ENCODE results near the gene LIN37.

Gene LIN37

GRCh38 chr19:35736913-35737886 is 11.2 kb upstream of the LIN37 start:
- no peak for DNase-seq

DNA sequence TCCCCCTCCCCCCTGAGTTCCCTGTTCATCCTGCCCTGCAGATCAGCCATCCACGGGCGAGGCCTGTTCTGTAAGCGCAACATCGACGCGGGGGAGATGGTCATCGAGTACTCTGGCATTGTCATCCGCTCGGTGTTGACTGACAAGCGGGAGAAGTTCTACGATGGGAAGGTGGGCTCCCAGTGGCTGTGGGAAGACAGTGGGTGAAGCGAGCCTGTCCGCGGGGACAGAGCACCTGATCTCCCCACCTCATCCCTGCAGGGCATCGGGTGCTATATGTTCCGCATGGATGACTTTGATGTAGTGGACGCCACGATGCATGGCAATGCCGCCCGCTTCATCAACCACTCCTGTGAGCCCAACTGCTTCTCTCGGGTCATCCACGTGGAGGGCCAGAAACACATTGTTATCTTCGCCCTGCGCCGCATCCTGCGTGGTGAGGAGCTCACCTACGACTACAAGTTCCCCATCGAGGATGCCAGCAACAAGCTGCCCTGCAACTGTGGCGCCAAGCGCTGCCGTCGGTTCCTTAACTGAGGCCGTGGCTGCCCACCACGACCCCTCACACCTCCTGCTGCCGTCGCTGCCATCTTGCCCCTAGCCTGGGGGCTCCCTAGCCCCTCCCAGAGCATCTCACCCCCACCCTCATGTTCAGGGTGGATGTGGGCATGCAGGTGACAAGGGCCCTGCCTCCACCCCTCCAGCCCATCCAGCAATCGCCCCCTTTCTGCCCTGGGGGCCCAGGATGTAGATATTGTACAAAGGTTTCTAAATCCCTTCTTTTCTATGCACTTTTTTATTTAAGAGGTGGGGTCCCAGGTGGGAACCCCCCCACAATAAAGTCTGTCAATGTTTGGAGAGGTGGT is 10.1 kb upstream of the LIN37 start:
- DNase-seq, result no peak

DNA sequence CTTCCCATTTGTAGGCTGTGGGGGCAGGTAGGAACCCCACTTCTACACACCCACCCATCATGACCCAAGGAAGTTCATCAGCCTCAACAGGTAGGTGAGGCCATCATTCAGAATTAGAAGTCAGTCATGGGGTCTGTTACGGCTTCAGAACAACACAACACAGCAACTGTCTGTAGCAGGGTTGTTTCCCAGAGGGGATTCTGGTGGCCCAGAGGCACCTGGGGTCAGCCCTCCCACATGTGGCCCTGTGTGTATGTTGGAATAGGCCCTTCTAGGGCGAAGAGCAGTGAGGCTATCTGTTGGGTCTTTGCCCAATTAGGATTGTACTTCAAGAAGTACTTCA is 9.5 kb upstream of the LIN37 start:
- DNase-seq, result no peak

DNA sequence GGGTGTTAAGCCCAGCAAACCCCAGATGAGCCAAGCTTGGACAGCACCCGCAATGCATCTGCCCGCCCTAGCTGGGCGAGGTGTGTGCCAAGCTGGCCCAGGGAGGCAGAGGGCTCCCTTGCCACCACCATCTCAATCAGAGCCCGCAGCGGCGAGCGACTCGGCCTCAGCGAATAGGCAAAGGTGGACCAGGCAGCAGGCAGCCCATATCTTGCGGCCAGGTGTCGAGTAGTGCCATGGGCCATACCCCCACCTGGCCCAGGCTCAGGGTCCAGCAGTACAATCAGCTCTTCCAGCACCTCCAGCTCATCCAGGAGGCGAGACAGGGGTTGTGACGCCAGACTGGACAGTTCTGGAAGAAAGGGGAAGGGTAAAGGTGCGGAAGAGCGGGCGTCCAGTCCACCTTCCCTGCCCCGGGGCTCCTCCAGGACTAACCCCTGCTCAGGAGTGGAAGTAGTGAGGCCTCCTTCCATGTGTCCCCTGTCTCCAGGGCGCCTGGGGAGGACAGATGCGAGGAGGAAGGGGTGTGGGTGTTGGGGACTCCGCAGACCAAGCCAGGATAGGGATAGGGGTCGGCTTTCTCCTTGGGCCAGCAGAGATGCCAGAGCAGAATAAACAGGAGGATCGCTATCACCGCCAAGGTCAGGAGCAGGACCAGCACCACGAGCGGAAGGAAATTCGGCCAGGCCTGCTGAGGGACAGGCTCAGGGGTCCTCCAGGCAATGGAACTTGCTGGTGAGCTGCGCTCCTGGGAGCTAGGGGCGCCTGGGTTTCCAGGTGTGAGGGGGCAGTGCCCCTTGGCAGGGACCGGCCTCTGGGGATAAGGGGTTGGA is 8.9 kb upstream of the LIN37 start:
- no peak for DNase-seq

DNA sequence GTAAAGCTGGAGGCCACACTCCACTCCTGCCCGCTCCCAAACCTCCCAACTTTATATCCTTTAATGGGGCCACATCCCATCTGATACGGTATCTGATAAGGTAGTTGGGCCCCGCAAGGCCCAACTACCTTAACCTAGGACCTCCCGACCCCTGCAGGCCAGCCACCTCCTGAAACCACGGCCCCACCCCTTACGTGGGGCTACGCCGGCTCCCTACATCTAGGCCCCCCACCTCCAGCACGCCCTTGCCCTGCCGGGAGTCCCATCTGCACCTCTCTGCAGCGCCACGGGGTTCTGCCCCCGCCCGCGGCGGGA is 8.3 kb upstream of the LIN37 start:
- DNase-seq, result no peak

GRCh38 chr19:35740423-35741202 is 7.8 kb upstream of the LIN37 start:
- DNase-seq, result peak; percentile 95

- no peak for DNase-seq
Measured at GRCh38 chr19:35741203-35741515, 7.2 kb upstream of the LIN37 start.

GRCh38 chr19:35742121-35742724 is 6.2 kb upstream of the LIN37 start, which contains the start of gene IGFLR1:
Gene IGFLR1, minus strand, starts transcription at chr19:35742452. Its CDS starts 1,272 bp downstream, at chr19:35741180.
- DNase-seq, result no peak

DNA sequence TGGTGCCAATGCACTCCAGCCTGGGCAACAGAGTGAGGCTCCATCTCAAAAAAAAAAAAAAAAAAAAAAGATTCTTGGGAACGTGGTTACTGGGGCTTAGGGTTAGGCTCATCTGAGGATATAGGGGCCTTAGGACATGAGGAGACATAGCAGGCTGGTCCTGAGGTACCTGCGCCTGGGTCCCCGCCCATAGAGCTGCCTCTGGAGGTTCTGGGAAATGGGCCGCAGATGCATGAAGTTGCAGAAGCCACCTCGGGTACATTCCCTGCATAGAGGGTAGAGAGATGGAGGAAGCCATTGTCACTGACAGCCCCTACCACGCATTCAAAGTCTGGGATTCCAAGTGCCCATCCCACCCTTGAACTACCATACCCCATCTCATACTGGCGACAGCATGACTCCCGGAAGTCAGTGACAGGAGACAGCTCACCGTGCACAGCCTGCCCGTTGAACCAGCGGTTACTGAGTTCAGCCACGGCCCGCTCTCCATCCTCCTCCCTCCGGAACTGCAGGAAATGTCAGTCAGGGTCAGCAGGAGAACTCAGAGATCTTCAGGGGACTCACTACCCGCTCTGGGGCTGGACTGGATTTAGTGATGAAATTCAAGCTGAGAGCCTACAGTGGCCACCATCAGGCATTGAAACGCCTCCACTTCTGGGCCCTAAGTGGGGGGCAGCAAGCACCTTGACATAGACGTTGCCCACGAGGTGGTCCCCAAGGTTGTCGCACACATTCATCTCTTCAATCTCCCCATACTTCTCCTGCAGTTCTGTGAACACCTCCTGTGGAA is 4.5 kb upstream of the LIN37 start:
- no peak for DNase-seq

- peak; percentile 93 for DNase-seq
Measured at GRCh38 chr19:35744430-35745327, 3.7 kb upstream of the LIN37 start.

DNA sequence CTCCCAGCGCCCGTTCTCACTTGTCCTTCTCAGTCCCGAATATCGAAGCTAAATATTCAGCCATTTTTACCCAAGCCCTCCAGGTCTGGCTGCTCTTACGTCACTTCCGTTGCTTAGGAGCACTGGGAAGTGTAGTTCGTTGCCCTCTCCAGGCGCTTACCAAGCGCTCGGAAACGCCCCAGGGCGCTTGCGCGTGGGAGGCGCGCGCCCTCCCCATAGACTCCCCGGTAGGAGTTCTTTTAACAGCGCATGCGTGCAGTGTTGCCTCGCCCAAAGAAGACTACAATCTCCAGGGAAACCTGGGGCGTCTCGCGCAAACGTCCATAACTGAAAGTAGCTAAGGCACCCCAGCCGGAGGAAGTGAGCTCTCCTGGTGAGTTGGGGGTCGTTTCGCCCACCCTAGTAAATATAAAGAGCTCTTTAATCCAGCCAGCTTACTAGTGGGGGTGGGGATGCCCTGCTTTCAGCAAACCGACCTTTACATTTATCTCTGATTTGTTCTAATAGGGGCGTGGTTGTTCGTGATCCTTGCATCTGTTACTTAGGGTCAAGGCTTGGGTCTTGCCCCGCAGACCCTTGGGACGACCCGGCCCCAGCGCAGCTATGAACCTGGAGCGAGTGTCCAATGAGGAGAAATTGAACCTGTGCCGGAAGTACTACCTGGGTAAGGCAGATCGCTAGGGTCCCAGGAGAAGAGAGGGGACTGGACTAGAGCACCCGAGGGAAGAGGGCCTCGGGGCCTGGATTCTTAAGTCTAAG is 2.9 kb upstream of the LIN37 start, which contains the start of the genes PSENEN and U2AF1L4:
TSS of gene PSENEN (plus strand) at position 324 of the 759 bp plus-strand sequence. CDS start at position 604, 280 bp downstream.
TSS of gene U2AF1L4 (minus strand) at position 91 of the 759 bp plus-strand sequence. CDS start at position 64, 27 bp downstream.
- DNase-seq, result peak; percentile 95

DNA sequence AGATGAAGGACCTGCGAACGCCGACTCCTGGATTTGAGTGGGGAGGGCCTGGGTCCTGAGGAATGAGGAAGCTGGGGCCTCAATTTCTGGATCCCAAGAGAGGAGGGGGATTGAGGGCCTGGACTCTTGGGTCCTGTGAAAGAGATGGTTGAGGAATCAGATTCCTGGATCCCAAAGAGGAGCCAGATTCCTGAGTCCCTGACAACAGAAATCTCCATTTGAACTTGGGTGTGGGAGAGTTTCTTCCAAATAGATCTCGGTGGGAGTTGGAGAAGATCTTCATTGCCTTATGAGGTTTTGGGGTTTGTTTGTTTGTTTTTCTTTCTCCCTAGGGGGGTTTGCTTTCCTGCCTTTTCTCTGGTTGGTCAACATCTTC is 2.3 kb upstream of the LIN37 start:
- no peak for DNase-seq

DNA sequence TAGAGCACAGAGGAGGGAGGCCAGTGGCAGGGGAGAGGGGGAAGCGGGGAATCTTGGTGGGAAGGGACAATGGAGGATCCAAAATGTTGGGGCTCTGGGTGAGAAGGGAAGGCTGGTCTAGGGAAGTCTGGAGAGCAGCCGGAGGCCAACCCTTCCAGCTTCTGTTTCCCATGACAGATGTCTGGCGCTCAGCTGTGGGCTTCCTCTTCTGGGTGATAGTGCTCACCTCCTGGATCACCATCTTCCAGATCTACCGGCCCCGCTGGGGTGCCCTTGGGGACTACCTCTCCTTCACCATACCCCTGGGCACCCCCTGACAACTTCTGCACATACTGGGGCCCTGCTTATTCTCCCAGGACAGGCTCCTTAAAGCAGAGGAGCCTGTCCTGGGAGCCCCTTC is 1.8 kb upstream of the LIN37 start:
- no peak for DNase-seq

DNA sequence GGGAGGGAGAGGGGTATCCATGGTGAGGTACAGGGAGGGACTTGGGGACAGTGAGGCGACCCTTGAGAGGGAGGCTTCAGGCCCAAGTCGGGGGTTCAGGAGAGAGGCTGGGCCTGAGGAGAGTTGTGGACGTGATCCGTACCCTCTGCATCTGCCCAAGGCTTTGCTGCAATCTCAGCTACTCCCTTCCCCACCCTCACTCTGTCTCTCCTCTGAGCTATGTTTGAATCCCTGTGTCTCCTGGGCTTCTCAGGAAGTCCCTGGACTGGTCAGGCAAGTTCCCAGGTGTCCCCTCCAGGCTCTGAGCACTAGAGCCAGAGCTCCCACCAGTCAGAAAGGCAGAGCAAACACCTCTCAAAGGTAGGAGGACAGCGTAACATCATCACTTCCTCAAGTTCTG is 1.8 kb downstream of the LIN37 start:
- DNase-seq, result no peak

GRCh38 chr19:35751839-35752745 is 3.7 kb downstream of the LIN37 start:
- no peak for DNase-seq

DNA sequence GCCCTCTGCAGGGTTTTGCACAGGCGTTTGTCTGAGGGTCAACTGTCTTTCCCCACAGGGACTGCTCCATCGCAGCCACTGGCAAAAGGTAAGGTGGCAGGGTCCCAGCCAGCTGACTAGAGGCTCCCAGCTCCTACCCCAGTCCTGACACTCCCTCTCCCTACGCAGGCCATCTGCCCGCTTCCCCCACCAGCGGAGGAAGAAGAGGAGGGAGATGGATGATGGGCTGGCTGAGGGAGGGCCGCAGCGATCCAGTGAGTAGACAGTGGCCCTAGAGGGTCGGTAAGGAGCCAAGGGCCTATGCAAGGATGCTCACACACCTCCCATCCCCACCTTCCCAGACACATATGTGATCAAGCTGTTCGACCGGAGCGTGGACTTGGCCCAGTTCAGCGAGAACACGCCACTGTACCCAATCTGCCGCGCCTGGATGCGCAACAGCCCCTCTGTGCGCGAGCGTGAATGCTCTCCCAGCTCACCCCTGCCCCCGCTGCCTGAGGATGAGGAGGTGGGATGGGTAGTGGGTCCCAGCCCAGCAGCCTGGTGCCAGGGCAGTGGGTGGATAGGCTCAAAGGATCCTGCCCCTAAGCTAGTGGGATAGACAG is 4.5 kb downstream of the LIN37 start:
- no peak for DNase-seq

DNA sequence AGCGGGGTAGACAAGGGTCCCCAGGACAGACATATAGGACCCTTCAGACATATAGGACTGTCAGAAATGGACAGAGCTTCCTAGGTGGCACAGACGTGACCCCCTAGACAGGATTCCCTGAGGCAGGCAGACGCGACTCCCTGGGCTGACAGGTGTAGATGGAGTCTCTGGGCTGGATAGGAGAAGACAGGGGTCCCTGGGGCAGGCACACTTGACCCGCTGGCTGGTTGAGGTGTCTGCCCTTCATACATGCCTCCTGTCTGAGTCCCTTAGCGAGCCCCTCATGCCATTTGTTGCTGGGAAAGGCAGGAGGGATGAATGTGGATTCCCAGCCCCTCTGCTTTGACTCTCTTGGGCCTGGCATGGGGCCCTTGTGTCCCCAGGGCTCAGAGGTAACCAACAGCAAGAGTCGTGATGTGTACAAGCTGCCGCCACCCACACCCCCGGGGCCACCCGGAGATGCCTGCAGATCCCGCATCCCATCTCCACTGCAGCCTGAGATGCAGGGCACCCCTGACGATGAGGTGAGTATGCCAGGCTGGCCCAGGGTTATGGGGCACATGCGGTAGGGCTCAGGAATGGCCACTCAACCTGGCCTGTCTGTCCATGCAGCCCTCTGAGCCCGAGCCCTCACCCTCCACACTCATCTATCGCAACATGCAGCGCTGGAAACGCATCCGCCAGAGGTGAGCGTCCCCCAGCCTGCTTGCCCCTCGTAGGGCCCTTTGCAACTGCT is 5.4 kb downstream of the LIN37 start:
- no peak for DNase-seq
